Adipose tissue (tissue), 3 donors: Measurements from ENCODE around the gene RNF121. TPM values are rescaled to one million over a fixed set of nuclear protein-coding genes. Genes with fewer than 3 reads are reported as not detected.
A peak's percentile ranks its signal among the peaks of the same experiment; 100 is the strongest.

Source experiments
- H3K27ac ChIP-seq: one replicate; pipeline ENCODE4 v1.5.1; 2013; ENCODE audit warnings: low read depth, low read length
- WGBS, 3 donors: extraction: QIAGEN DNeasy Blood & Tissue Kit; methylation state at CpG; one replicate each; pipeline ENCODE4 v1.1.7; 2013; 5-methylcytosine and 5-hydroxymethylcytosine counted together
- polyA plus RNA-seq, 3 donors: library from polyadenylated mRNA; stranded (reverse); fragments of 200-250 nt; gene quantifications; one replicate each; pipeline ENCODE4 v1.2.3, GENCODE V29; 2013
- donor health status: healthy with polysubstance abuse.
- donor health status: Bipolar disorder and iron deficiency.
- donor health status: healthy.

Gene RNF121
- polyA plus RNA-seq, 3 donors = 7.5 to 21.8 (median 18.4) TPM

GRCh38 chr11:72013765-72014711 is 85.2 kb downstream of the RNF121 start:
- no peak overlapping the region for H3K27ac ChIP-seq
- WGBS, 3 donors = 68 to 85% (median 74%) methylated on average over 38 of the region's 38 CpGs

GRCh38 chr11:72014761-72015320 is 86.0 kb downstream of the RNF121 start:
- 88 to 93% (median 88%) methylated on average over 16 of the region's 16 CpGs for WGBS, 3 donors
- no peak overlapping the region for H3K27ac ChIP-seq

DNA sequence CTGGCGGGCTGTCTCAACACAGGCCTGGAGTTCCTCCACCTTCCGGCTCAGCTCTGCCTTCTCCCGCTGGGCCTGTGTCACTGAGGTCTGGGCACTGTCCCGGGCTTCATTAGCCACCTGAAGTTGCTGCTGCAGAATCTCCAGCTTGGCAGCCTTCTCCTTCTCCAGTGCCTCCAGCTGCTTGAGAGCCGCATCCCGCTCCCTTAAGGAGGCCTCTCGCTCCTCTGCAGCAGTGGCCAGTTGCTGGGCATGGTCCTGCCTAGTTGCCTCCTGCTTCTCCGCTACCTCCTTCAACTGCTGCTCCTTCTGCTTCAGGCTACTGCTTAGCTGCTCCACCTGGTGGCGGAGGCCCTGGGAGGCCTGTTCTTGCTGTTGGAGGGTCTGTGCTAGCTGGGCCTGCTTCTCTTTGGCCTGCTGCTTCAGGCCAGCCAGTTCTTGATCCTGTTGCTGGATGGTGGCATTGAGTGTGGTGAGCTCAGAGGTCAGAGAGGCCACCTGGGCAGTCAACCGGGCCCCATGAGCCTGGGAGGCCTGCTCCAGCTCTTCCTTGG is 86.7 kb downstream of the RNF121 start:
- H3K27ac ChIP-seq = no peak overlapping the region
- WGBS, 3 donors = 83 to 90% (median 88%) methylated on average over 10 of the region's 10 CpGs

GRCh38 chr11:72018171-72018570 is 89.3 kb downstream of the RNF121 start:
- 84 to 92% (median 88%) methylated on average over 9 of the region's 9 CpGs for whole genome bisulfite sequencing, 3 donors
- H3K27ac ChIP-seq = no peak overlapping the region

DNA sequence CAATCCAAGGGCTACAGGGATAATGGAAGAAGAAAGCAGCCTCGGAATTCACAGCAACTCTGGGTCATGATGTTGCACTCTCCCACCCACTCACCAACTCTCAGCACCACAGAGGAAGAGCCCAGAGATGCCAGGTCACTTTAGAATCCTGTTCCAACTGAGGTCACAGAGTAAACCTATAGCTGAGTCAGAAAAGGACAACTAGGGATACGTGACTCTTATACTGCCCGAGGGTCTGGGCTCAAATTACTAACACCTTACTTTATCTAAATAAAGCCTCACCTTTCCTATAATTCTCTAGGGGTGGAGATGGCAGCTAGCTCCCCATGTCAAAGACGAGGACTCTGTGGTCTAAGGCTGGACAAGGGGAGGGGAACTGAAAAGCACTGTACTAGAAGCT is 94.5 kb downstream of the RNF121 start:
- 76 to 87% (median 81%) methylated on average over 4 of the region's 4 CpGs for WGBS, 3 donors
- no peak overlapping the region for H3K27ac ChIP-seq

- no peak overlapping the region for H3K27ac ChIP-seq
- WGBS, 3 donors = 32 to 49% (median 33%) methylated on average over 5 of the region's 5 CpGs
Observed at GRCh38 chr11:72024069-72024754, 95.4 kb downstream of the RNF121 start.

GRCh38 chr11:72026090-72026489 is 97.2 kb downstream of the RNF121 start:
- 60 to 73% (median 60%) methylated on average over 1 of the region's 1 CpG for WGBS, 3 donors
- H3K27ac ChIP-seq = no peak overlapping the region

DNA sequence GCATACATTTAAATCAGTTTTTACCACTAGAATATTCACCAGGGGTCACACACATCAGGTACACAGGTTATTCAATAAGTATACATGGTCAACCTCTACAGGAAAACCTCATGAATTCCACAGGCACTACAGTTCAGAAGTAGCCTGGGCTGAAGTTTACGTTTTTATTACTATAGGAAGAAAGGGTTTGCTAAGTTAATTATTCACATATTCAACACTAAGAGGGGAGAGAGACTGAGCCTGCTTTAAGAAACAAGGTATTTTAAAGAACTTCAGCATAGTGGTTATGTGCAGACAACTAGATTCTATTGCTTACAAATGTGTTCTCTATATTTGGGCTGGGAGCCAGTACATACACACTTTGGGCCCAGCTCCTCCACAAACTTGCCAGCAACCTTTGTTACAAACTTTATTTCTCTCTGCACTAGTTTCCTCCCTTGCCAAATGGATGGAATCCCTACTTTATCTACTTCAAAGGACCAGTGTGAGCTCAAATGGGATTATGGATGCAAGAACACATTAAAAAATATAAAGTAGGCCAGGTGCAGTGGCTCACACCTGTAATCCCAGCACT is 101.7 kb downstream of the RNF121 start:
- no peak overlapping the region for H3K27ac ChIP-seq
- WGBS, 3 donors = 32 to 52% (median 43%) methylated on average over 1 of the region's 1 CpG

- 47 to 56% (median 49%) methylated on average over 3 of the region's 3 CpGs for WGBS, 3 donors
- no peak overlapping the region for H3K27ac ChIP-seq
Observed at GRCh38 chr11:72036687-72037086, 107.8 kb downstream of the RNF121 start.

DNA sequence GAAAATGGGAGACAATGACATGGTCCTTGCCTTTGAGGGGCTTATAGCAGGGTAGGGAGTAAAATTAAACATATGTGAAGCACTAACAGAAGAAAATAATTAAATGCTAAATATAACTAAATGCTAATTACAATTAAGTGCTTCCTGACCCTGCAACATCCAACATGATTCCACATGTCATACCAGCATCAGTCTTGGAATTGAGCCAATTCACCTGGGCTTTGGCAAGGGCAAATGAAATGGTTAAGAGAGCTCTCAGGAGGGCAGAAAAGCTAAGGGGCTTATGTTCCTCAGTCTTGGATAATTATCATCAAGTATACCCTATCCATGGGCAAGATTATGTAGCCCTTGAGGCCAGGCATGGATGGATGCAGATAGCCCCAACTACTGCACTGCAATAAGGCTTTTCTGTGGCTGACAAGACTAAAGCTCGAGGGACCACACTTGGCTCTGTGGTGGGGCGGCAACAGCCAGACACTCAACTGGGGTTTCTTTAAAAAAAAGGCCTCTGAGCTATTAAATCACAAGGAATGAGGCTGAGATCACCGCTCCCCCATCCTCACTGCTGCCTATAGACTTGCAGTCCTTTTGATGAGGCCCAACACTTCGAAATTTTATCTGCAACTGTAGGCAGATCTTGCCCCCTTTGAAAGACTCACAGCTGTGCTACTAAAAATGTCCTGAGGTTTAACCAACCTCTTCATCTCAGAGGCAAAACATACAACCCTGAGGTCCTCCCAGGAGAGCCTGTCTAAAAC is 108.9 kb downstream of the RNF121 start:
- WGBS, 3 donors = 32 to 55% (median 39%) methylated on average over 4 of the region's 4 CpGs
- H3K27ac ChIP-seq = no peak overlapping the region

- no peak overlapping the region for H3K27ac ChIP-seq
- 11 to 23% (median 21%) methylated on average over 2 of the region's 2 CpGs for WGBS, 3 donors
Observed at GRCh38 chr11:72038491-72038890, 109.6 kb downstream of the RNF121 start.

- 5 to 28% (median 24%) methylated on average over 5 of the region's 5 CpGs for WGBS, 3 donors
Observed at GRCh38 chr11:72039031-72039855, 110.4 kb downstream of the RNF121 start.

DNA sequence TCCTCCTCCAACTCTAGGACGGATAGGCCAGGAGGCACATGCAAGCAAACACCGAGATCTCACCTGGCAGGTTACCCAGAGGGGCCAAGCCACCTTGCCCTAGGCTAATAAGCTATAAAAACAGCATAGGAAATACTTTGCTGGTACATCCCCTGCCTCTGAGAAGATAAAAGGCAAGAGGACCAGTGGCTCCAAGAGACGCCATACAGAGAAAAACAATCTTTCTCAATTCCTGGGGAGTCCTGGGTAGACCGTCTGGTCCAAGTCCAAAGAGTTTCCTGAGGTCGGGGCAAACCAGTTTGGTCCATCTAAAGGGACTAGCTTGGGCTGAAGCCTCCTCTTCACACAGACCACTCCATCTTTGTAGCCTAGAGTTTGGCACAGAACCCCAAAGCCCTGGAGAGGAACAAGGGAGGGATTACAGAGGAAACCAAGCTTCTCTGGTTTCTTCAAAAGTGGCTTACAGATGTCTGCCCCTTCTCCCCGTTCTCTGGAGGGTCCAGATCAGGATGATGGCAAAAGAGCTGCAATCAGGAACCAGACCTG is 111.1 kb downstream of the RNF121 start:
- H3K27ac ChIP-seq = no peak overlapping the region

More at GRCh38 chr11:72039031-72039855, 110.4 kb downstream of the RNF121 start:
- no peak overlapping the region for H3K27ac ChIP-seq

GRCh38 chr11:72040491-72041363 is 111.9 kb downstream of the RNF121 start:
- 0 to 1% (median 1%) methylated on average over 21 to 23 of the region's 23 CpGs for WGBS, 3 donors
- peak overlapping the region; percentile 2 for H3K27ac ChIP-seq

More for the DNA sequence above, 111.1 kb downstream of the RNF121 start:
- WGBS, 3 donors = 5 to 12% (median 5%) methylated on average over 6 of the region's 6 CpGs

- 0 to 2% (median 1%) methylated on average over 23 of the region's 23 CpGs for WGBS, 3 donors
- peak overlapping the region; percentile 70 for H3K27ac ChIP-seq
Observed at GRCh38 chr11:72041364-72042063, 112.7 kb downstream of the RNF121 start.
